BE2C (cell line): Measurements from ENCODE around the gene LMAN2L.
A peak's percentile ranks its signal among the peaks of the same experiment; 100 is the strongest.

Experiments
- DNase-seq: peaks from one replicate; pipeline ENCODE4 v3.0.0-alpha.2; 2020
- H3K27me3 ChIP-seq: fragments of 250-450 bp; sonication (Bioruptor Pico); 2 replicates; pipeline ENCODE4 v1.5.1; 2020; ENCODE audit warnings: mild to moderate bottlenecking
- H3K36me3 ChIP-seq: fragments of 250-450 bp; sonication (Bioruptor Pico); 2 replicates; pipeline ENCODE4 v1.5.1; 2020; ENCODE audit warnings: mild to moderate bottlenecking
- H3K4me1 ChIP-seq: fragments of 250-450 bp; sonication (Bioruptor Pico); 2 replicates; pipeline ENCODE4 v1.5.1; 2020
- H3K4me3 ChIP-seq: 2 replicates; pipeline ENCODE4 v1.5.1; 2011; ENCODE audit warnings: low read depth, low read length
- H3K9me3 ChIP-seq: fragments of 250-450 bp; sonication (Bioruptor Pico); 2 replicates; pipeline ENCODE4 v1.5.1; 2020
- TF ChIP-seq, protein P1 (sequence below): IDR thresholded peaks from 2 replicates; pipeline ENCODE4 v1.5.1; 2012; ENCODE audit warnings: mild to moderate bottlenecking, low read depth, low read length

Gene LMAN2L

DNA sequence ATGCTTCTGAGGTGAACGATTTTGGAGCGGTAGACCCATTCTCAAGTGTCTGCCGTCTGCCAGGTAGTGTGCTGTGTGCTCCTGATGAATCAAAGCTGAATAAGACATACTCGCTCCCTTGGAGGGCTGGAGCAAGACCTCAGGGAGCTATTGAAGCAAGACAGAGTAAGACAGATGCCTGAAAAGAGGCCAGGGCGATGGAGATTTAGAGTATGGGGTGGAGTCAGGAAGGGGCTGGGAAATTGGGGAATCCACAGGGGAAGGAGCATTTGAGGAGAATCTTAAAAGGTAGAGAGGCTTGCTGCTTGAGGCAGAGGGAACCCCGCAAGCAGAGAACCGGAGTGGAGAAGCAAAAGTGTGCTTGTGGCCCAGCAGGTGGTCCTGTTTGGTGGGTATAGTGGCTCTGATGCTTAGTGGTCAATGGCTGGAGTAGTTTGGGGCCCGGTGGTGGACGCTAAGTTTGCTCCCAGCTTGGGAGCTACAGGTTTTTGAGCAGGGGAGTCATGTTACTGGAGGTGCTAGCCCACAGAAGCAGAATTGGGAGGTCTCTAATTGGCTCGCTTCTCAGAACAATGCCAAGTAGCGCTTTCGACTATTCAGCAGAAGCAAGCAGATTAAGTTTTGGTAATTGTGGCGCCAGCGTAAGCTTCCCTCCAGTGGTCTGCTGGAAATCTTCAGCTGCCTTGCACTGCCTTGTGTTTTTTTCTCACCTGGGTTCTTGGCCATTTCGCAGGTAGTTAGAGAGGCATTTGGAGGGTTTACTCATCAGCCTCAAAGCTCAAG, 22.9 kb upstream of the LMAN2L start:
- Histone ChIP-seq H3K36me3 (no peaks in the 10 kb centered on the region), H3K9me3 (no peaks in the 10 kb centered on the region), H3K4me1 (no peaks in the 10 kb centered on the region), H3K27me3 (no peaks in the 10 kb centered on the region), H3K4me3 (no peak overlapping the region)
- TF ChIP-seq, protein P1, sequence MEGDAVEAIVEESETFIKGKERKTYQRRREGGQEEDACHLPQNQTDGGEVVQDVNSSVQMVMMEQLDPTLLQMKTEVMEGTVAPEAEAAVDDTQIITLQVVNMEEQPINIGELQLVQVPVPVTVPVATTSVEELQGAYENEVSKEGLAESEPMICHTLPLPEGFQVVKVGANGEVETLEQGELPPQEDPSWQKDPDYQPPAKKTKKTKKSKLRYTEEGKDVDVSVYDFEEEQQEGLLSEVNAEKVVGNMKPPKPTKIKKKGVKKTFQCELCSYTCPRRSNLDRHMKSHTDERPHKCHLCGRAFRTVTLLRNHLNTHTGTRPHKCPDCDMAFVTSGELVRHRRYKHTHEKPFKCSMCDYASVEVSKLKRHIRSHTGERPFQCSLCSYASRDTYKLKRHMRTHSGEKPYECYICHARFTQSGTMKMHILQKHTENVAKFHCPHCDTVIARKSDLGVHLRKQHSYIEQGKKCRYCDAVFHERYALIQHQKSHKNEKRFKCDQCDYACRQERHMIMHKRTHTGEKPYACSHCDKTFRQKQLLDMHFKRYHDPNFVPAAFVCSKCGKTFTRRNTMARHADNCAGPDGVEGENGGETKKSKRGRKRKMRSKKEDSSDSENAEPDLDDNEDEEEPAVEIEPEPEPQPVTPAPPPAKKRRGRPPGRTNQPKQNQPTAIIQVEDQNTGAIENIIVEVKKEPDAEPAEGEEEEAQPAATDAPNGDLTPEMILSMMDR, result no peak
- no peak for DNase-seq

DNA sequence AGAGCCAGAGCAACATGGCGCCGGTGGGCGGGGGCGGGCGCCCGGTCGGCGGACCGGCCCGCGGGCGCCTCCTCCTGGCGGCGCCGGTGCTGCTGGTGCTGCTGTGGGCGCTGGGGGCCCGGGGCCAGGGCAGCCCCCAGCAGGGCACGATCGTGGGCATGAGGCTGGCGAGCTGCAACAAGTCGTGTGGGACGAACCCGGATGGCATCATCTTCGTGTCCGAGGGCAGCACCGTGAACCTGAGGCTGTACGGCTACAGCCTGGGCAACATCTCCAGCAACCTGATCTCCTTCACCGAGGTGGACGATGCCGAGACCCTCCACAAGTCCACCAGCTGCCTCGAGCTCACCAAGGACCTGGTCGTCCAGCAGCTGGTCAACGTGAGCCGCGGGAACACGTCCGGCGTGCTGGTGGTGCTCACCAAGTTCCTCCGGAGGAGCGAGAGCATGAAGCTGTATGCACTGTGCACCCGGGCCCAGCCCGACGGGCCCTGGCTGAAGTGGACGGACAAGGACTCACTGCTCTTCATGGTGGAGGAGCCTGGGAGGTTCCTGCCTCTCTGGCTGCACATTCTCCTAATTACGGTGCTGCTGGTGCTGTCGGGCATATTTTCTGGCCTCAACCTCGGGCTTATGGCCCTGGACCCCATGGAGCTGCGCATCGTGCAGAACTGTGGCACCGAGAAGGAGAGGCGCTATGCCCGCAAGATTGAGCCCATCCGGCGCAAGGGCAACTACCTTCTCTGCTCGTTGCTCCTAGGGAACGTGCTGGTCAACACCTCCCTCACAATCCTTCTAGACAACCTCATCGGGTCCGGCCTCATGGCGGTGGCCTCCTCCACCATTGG, 21.3 kb upstream of the LMAN2L start:
- peak overlapping the region; percentile 62 for H3K4me3 ChIP-seq
- no peak for DNase-seq
- no peaks in the 10 kb centered on the region for H3K27me3 ChIP-seq
- H3K9me3 ChIP-seq, result no peaks in the 10 kb centered on the region
- no peaks in the 10 kb centered on the region for H3K36me3 ChIP-seq
- TF ChIP-seq, protein P1, result no peak; the same call in none of the 2 replicates
- no peaks in the 10 kb centered on the region for H3K4me1 ChIP-seq

DNA sequence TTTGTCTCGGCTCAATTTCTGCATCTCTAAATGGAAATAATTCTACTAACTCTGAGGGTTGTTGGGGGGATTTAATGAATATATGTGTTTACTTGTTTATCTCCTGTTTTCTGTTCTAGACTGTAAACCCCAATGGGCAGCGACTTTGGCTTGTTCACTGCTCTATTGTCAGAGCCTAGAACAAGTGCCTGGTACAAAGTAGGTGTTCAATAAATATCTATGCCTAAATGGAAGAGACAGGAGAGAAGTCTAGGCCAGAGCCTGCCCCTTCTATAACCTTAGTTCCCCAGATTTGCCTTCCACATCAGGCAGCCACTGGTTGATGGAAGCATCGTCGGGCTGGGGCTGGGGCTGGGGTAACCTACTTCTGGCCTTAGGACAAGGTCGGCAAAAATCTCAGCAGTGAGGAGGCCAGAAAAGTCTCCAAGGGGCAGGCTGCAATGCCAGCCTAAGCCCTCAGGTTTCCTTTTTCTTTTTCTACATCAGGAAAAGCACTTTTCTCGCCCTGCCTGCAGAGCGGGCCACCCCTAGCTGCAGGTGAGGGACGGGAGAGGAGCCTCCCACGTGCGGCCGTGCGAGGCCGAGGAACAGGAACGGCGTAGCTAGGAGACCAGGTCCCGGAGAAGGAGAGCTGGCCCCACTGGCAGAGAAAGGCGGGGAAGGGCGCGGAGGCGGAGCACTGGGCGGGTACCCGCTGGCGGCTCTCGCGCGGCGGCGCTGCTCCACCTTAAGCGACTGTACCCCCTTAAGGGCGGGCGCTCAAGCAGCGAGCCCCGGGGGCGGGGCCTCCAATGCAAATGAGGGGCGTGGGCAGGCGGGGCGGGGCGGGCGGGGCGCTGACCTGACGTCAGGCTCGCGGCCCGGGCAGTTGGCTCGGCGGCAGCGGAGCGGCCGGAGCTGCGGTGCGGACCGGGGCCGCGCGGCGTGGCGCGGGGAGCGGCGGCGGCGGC, 20.4 kb upstream of the LMAN2L start, which contains the start of gene CNNM4:
Gene CNNM4, plus strand, starts transcription at position 867 of the 950 bp plus-strand sequence. CDS start 98 bp downstream, outside the sequence.
- no peaks in the 10 kb centered on the region for H3K36me3 ChIP-seq
- TF ChIP-seq, protein P1, result no peak
- no peaks in the 10 kb centered on the region for H3K4me1 ChIP-seq

DNA sequence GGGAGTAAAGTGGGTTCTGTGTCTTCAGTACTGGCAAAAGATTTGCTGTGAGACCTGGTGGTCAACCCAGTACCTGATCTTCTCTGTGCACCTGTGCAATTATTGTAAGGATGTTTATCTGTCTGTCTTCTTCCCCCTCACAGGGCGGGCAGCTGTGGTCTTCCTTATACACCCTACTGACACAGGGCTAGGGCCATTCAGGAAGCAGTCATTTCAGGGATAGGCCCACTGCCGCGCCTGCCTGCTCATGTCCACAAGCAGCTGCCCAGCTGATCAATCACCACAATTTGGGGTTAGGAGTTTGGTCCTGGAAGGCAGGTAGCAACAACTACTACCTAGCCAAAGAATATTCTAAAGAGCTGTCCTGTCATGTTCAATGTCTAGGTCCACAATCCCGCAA, 19.7 kb upstream of the LMAN2L start:
- Histone ChIP-seq H3K36me3 (no peaks in the 10 kb centered on the region), H3K4me1 (no peaks in the 10 kb centered on the region), H3K9me3 (no peaks in the 10 kb centered on the region), H3K27me3 (no peaks in the 10 kb centered on the region), H3K4me3 (no peak overlapping the region)
- TF ChIP-seq, protein P1, result no peak
- no peak for DNase-seq

More for the DNA sequence above, 20.4 kb upstream of the LMAN2L start, which contains the start of gene CNNM4:
- H3K27me3 ChIP-seq, result no peaks in the 10 kb centered on the region
- H3K4me3 ChIP-seq, result peak within 1 kb of the TSS; percentile 62
- DNase-seq, result peak; percentile 92
- H3K9me3 ChIP-seq, result no peaks in the 10 kb centered on the region

DNA sequence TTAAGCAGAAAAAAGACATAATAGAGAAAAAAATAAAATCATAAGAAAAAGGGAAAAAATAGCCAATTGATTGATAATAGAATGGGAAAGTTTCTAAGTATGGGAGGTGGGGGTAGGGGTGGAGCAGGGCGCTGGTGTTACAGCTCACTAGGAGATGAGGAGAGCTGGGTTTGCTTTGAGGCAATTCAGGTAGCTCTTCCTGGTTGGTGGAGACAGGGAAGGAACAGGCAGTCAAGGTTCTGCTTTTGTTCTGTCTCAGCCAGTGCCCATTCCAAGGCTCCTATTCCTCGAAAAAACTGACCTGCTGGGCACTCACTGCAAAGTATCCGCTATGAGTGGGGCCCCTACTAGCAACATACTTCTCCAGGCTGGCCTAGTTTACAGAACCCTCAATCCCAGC, 19.1 kb upstream of the LMAN2L start:
- no peak for DNase-seq
- H3K9me3 ChIP-seq, result no peaks in the 10 kb centered on the region
- H3K4me1 ChIP-seq, result no peaks in the 10 kb centered on the region
- no peaks in the 10 kb centered on the region for H3K36me3 ChIP-seq
- TF ChIP-seq, protein P1, result no peak
- H3K4me3 ChIP-seq, result no peak overlapping the region
- no peaks in the 10 kb centered on the region for H3K27me3 ChIP-seq
